Gastrocnemius medialis (tissue), 4 donors: Measurements from ENCODE around the gene AVPR1A. TPM values are rescaled to one million over a fixed set of nuclear protein-coding genes. Genes with fewer than 3 reads are reported as not detected.

ENCODE experiments used
- ATAC-seq, 2 donors: fragments of 150-250 bp; one replicate each; pipeline ENCODE4 v1.9.1; 2016
- DNase-seq, 2 donors: peaks; one replicate each; pipeline ENCODE4 v3.0.0-alpha.2; 2019
- H3K27ac ChIP-seq, 4 donors: fragments of 200-600 bp; sonication (generic); 1 replicate in 1 of 4; 2 replicates in 3 of 4; pipeline ENCODE4 v1.5.1; 2016 to 2018; ENCODE audit warnings: mild to moderate bottlenecking in 2 of 4, moderate library complexity in 1 of 4
- H3K27me3 ChIP-seq, 3 donors: fragments of 200-600 bp; sonication (generic) in 2 of 3; 1 replicate in 1 of 3; 2 replicates in 2 of 3; pipeline versions ENCODE4 v1.5.1 to v1.6.0; 2016 to 2019; ENCODE audit warnings: mild to moderate bottlenecking in 1 of 3, moderate library complexity in 1 of 3
- H3K36me3 ChIP-seq, 2 donors: fragments of 200-600 bp; sonication (generic) in 1 of 2; one replicate each; pipeline ENCODE4 v1.5.1; 2017 to 2018
- H3K4me1 ChIP-seq, 2 donors: fragments of 200-600 bp; sonication (generic) in 1 of 2; one replicate each; pipeline ENCODE4 v1.5.1; 2016 to 2017; ENCODE audit warnings: mild to moderate bottlenecking in 2 of 2
- H3K4me3 ChIP-seq, 4 donors: fragments of 200-600 bp; sonication (generic) in 3 of 4; 1 replicate in 1 of 4; 2 replicates in 3 of 4; pipeline ENCODE4 v1.5.1; 2016 to 2019; ENCODE audit warnings: mild to moderate bottlenecking in 2 of 4
- H3K9me3 ChIP-seq, 3 donors: fragments of 200-600 bp; sonication (generic) in 2 of 3; 1 replicate in 1 of 3; 2 replicates in 2 of 3; pipeline ENCODE4 v1.5.1; 2016 to 2019
- CTCF ChIP-seq, 5 experiments: fragments of 450-650 bp in 3 of 5; fragments of 200-600 bp in 2 of 5; sonication (generic) in 2 of 5; IDR thresholded peaks in 4 of 5; conservative IDR thresholded peaks in 1 of 5; 1 replicate in 4 of 5; 2 replicates in 1 of 5; pipeline ENCODE4 v1.5.1; 2016 to 2019; ENCODE audit warnings: antibody characterized with exemption in 5 of 5, mild to moderate bottlenecking in 3 of 5, moderate library complexity in 3 of 5
- POLR2A ChIP-seq, 2 donors: fragments of 450-650 bp; IDR thresholded peaks; one replicate each; pipeline ENCODE4 v1.6.1; 2017; ENCODE audit warnings: antibody characterized with exemption in 2 of 2, mild to moderate bottlenecking in 2 of 2, moderate library complexity in 2 of 2
- in situ Hi-C, 4 donors: fragments of 200-750 bp; cut with MboI; loops; one replicate each; pipeline versions ENCODE4 v1.15.0 to v1.8.0; 2017; ENCODE audit warnings: low sequenced_read_pairs in 4 of 4
- intact Hi-C: fragments of 100-400 bp; cut with DNase I; formaldehyde crosslinking; loops from one replicate; pipeline ENCODE4 v1.15.1; 2023; ENCODE audit warnings: low total_unique reads
- total RNA-seq, 4 donors: library from RNA; depleted of rRNA; stranded (reverse); fragments of >200 nt; gene quantifications; one replicate each; pipeline versions ENCODE4 v1.1.0 to v1.2.3, GENCODE V29; 2016

Gene AVPR1A
- total RNA-seq, 4 donors from 2014 or later: 1.8 to 2.4 (median 2.0) TPM

- Histone ChIP-seq H3K4me1 (no peaks in the 10 kb centered on the region), H3K9me3 (no peaks in the 10 kb centered on the region), H3K4me3 (peak overlapping the region in 3 of 4 donors; percentile 47 to 56 (median 53)), H3K36me3 (no peaks in the 10 kb centered on the region), H3K27ac (no peak overlapping the region), H3K27me3 (peaks cover 35 to 45% (median 36%) of the 10 kb centered on the region in 3 donors)
- intact Hi-C loops (no loop called here), in situ Hi-C loops (no loop called here)
- ATAC-seq (no peak), DNase-seq (no peak)
- TF ChIP-seq CTCF (IDR thresholded peaks at IDR 0.05 in 4 of 5, conservative IDR thresholded peaks at IDR 0.05 in 1 of 5): no peak
- no peak for TF ChIP-seq POLR2A (IDR thresholded peaks at IDR 0.05)
These were observed 1.3 kb upstream of the AVPR1A start for GRCh38 chr12:63152321-63152700.

- Histone ChIP-seq H3K4me1 (no peaks in the 10 kb centered on the region), H3K27me3 (peaks cover 35 to 47% (median 36%) of the 10 kb centered on the region in 3 donors), H3K4me3 (peak overlapping the region; percentile 47 to 56 (median 51)), H3K9me3 (no peaks in the 10 kb centered on the region), H3K36me3 (no peaks in the 10 kb centered on the region), H3K27ac (peak overlapping the region in 3 of 4 donors; percentile 41 to 57 (median 49))
- TF ChIP-seq CTCF (IDR thresholded peaks at IDR 0.05 in 4 of 5, conservative IDR thresholded peaks at IDR 0.05 in 1 of 5): peak in 4 of 5 experiments; percentile 21 to 58 (median 43)
- no peak for TF ChIP-seq POLR2A (IDR thresholded peaks at IDR 0.05)
- ATAC-seq (peak in 1 of 2 donors; percentile 63), DNase-seq (peak in 1 of 2 donors; percentile 2)
- intact Hi-C loops (no loop called here), in situ Hi-C loops (no loop called here)
These were observed 771 bp upstream of the AVPR1A start for GRCh38 chr12:63151623-63152320.

- Histone ChIP-seq H3K27me3 (peaks cover 35 to 47% (median 36%) of the 10 kb centered on the region in 3 donors), H3K9me3 (no peaks in the 10 kb centered on the region), H3K4me3 (peak overlapping the region; percentile 47 to 56 (median 51)), H3K27ac (peak overlapping the region; percentile 37 to 57 (median 47)), H3K36me3 (no peaks in the 10 kb centered on the region), H3K4me1 (no peaks in the 10 kb centered on the region)
- in situ Hi-C loops: no loop called here
- DNase-seq: no peak
- ATAC-seq: no peak
- intact Hi-C loops: no loop called here
- TF ChIP-seq CTCF (IDR thresholded peaks at IDR 0.05 in 4 of 5, conservative IDR thresholded peaks at IDR 0.05 in 1 of 5): no peak
- TF ChIP-seq POLR2A (IDR thresholded peaks at IDR 0.05): no peak
These were observed 890 bp downstream of the AVPR1A start for GRCh38 chr12:63149909-63150712.

GRCh38 chr12:63144556-63144955 is 6.4 kb downstream of the AVPR1A start:
- TF ChIP-seq POLR2A (IDR thresholded peaks at IDR 0.05) (no peak), CTCF (IDR thresholded peaks at IDR 0.05 in 4 of 5, conservative IDR thresholded peaks at IDR 0.05 in 1 of 5) (no peak)
- no peaks in the 10 kb centered on the region for H3K4me1 ChIP-seq
- H3K36me3 ChIP-seq: no peaks in the 10 kb centered on the region
- DNase-seq (no peak), ATAC-seq (no peak)
- in situ Hi-C loops (no loop called here), intact Hi-C loops (no loop called here)
- H3K27ac ChIP-seq: no peak overlapping the region
- no peaks in the 10 kb centered on the region for H3K9me3 ChIP-seq
- peaks cover 4 to 15% (median 4%) of the 10 kb centered on the region in 3 donors for H3K27me3 ChIP-seq
- H3K4me3 ChIP-seq: no peak overlapping the region
